Pancreas (tissue), 10 donors: ENCODE results near the gene MAGI1. TPM values are rescaled to one million over a fixed set of nuclear protein-coding genes. Genes with fewer than 3 reads are reported as not detected.

ENCODE experiments used
- ATAC-seq, 4 donors: fragments of 200-7000 bp; cut with Tn5 transposase; one replicate each; pipeline versions ENCODE4 v1.8.0 to v1.9.1; 2020; ENCODE audit warnings: mild to moderate bottlenecking in 4 of 4, moderate library complexity in 4 of 4
- DNase-seq, 6 donors: peaks; one replicate each; pipeline ENCODE4 v3.0.0-alpha.2; 2020
- FAIRE-seq: peaks from 2 replicates; lab custom pipeline; 2012; peaks lifted over from hg19 to GRCh38; lab: Jason Lieb, UNC
- H3K27ac ChIP-seq, 4 donors: fragments of 200-600 bp; sonication (generic); 1 replicate in 3 of 4; 2 replicates in 1 of 4; pipeline versions ENCODE4 v1.5.0 to v1.8.0; 2020
- H3K27me3 ChIP-seq, 4 donors: fragments of 200-600 bp; one replicate each; pipeline ENCODE4 v1.8.0; 2021
- H3K36me3 ChIP-seq, 3 donors: fragments of 200-600 bp; sonication (generic) in 1 of 3; one replicate each; pipeline versions ENCODE4 v1.5.0 to v1.8.0; 2020 to 2021
- H3K4me1 ChIP-seq, 3 donors: fragments of 200-600 bp; one replicate each; pipeline ENCODE4 v1.8.0; 2021
- H3K4me3 ChIP-seq, 4 donors: fragments of 200-600 bp; sonication (generic) in 2 of 4; one replicate each; pipeline versions ENCODE4 v1.5.0 to v1.8.0; 2020 to 2021
- H3K9me3 ChIP-seq, 4 donors: fragments of 200-600 bp; one replicate each; pipeline ENCODE4 v1.8.0; 2021
- WGBS, 2 donors: extraction: QIAGEN DNeasy Blood & Tissue Kit; methylation state at CpG; one replicate each; pipeline ENCODE4 v1.1.7; 2013; 5-methylcytosine and 5-hydroxymethylcytosine counted together
- intact Hi-C, 3 donors: fragments of 100-400 bp; cut with DNase I; formaldehyde crosslinking; loops; one replicate each; pipeline versions ENCODE4 v1.11.1 to v1.14.2; 2022
- polyA plus RNA-seq, 2 donors: library from polyadenylated mRNA; stranded (reverse); fragments of 200-250 nt; gene quantifications; one replicate each; pipeline ENCODE4 v1.2.3, GENCODE V29; 2013
- total RNA-seq, 6 donors: library from RNA; stranded (reverse); fragmentation: NEBNext Ultra II Directional in 4 of 6; extraction: Animal tissue kit (Norgen Biotek cat#: 25700) in 4 of 6; gene quantifications; one replicate each; pipeline versions ENCODE4 v1.2.1 to v1.2.4, GENCODE V29; 2021 to 2023
- TF ChIP-seq, protein P1 (sequence below), 4 donors: fragments of 200-600 bp; sonication (generic) in 3 of 4; IDR thresholded peaks; one replicate each; pipeline versions ENCODE4 v1.5.0 to v1.8.0; 2021; ENCODE audit warnings: antibody characterized with exemption in 4 of 4
- donor health status: healthy with polysubstance abuse.
- donor health status: DM: no; HTN: no; CAD: no; lungs with moderate emphysema.
- donor health status: DM: no; HTN: no; CAD: no.
- donor health status: control.
- donor health status: control.
- donor health status: Bipolar disorder and iron deficiency.
- donor health status: DM: yes; HTN: yes; CAD: no.
- donor health status: DM: no; HTN: no; CAD: no.
- donor health status: DM: no; HTN: no; CAD: no.
- donor health status: DM: yes; HTN: yes; CAD: no.

MAGI1 gene
- total and polyA plus RNA-seq, 8 donors, result 19.7 to 45.1 (median 28.0) TPM

DNA sequence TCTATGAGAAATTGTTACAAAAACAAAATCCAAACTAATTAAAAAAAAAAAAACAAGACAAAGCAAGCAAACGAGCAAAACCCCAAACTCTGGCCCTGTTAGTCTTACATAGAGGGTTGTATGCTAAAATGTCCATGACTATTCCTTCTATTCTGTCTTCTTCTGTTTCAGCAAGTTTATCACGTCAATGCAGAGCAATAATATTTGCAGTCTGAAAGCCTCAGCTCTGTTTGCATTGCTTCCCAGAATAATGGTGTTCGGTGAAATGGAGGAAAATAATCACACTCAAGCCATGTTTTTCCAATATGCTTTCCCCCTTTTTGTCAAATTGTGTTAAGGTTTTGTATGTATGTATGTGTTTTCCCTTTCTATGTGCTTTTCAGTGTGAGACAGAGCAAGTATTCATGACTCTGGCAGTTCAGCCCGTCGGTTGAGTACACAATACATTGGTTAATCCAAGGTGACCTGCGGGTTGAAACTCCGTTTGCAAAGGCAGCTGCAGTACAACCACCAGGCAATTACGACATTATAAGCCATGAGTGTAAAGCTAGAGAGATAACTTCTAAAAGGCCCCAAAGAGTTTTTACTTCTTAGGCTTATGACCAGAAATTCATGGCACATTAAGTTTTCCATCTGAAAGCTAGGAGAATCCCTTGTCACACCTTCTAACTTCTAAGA is 34.9 kb upstream of the MAGI1 start:
- H3K4me1 ChIP-seq, result no peaks in the 10 kb centered on the region
- FAIRE-seq (no peak), ATAC-seq (no peak), DNase-seq (no peak)
- H3K9me3 ChIP-seq, result no peaks in the 10 kb centered on the region
- no peaks in the 10 kb centered on the region for H3K36me3 ChIP-seq
- intact Hi-C loops, result no loop called here
- TF ChIP-seq, protein P1, sequence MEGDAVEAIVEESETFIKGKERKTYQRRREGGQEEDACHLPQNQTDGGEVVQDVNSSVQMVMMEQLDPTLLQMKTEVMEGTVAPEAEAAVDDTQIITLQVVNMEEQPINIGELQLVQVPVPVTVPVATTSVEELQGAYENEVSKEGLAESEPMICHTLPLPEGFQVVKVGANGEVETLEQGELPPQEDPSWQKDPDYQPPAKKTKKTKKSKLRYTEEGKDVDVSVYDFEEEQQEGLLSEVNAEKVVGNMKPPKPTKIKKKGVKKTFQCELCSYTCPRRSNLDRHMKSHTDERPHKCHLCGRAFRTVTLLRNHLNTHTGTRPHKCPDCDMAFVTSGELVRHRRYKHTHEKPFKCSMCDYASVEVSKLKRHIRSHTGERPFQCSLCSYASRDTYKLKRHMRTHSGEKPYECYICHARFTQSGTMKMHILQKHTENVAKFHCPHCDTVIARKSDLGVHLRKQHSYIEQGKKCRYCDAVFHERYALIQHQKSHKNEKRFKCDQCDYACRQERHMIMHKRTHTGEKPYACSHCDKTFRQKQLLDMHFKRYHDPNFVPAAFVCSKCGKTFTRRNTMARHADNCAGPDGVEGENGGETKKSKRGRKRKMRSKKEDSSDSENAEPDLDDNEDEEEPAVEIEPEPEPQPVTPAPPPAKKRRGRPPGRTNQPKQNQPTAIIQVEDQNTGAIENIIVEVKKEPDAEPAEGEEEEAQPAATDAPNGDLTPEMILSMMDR (IDR thresholded peaks at IDR 0.05), result peak in 1 of 4 donors; percentile 0
- WGBS, 2 donors, result 73 to 74% methylated on average over 8 of the region's 8 CpGs
- H3K4me3 ChIP-seq, result no peak overlapping the region
- no peak overlapping the region for H3K27ac ChIP-seq
- no peaks in the 10 kb centered on the region for H3K27me3 ChIP-seq

GRCh38 chr3:66068255-66068654 is 29.5 kb upstream of the MAGI1 start:
- intact Hi-C loops, result no loop called here
- Histone ChIP-seq H3K4me1 (no peaks in the 10 kb centered on the region), H3K36me3 (no peaks in the 10 kb centered on the region), H3K9me3 (no peaks in the 10 kb centered on the region), H3K4me3 (no peak overlapping the region), H3K27me3 (no peaks in the 10 kb centered on the region), H3K27ac (no peak overlapping the region)
- TF ChIP-seq, protein P1 (IDR thresholded peaks at IDR 0.05), result no peak
- WGBS, 2 donors, result 79 to 88% methylated on average over 4 of the region's 4 CpGs
- ATAC-seq (no peak), FAIRE-seq (no peak), DNase-seq (no peak)

GRCh38 chr3:66066963-66067617 is 28.4 kb upstream of the MAGI1 start:
- DNase-seq (no peak), FAIRE-seq (no peak), ATAC-seq (no peak)
- H3K27ac ChIP-seq, result no peak overlapping the region
- H3K4me1 ChIP-seq, result no peaks in the 10 kb centered on the region
- no peaks in the 10 kb centered on the region for H3K9me3 ChIP-seq
- 70 to 74% methylated on average over 4 of the region's 4 CpGs for WGBS, 2 donors
- no peaks in the 10 kb centered on the region for H3K27me3 ChIP-seq
- H3K4me3 ChIP-seq, result no peak overlapping the region
- H3K36me3 ChIP-seq, result no peaks in the 10 kb centered on the region
- TF ChIP-seq, protein P1 (IDR thresholded peaks at IDR 0.05), result no peak
- intact Hi-C loops, result no loop called here

DNA sequence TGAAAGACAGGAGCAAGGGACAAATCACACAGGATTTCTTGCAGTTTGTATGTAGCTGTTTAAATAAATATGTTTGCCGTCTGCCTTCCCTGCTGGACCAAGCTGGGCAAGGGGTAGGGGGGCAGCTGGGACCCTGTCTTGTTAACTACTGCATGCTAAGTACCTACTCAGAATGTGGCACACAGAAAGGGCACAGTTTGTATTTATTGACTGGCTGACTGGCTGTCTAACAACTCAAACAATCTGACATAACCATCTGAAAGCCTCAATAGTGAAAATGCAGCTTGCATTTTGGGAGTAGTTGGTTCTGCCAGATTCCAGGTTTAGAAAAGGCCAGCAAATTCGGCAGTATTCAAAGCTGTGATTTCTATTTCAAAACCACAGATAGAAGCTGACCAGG is 16.6 kb upstream of the MAGI1 start:
- Histone ChIP-seq H3K27me3 (no peaks in the 10 kb centered on the region), H3K36me3 (no peaks in the 10 kb centered on the region), H3K4me1 (peaks cover 0 to 7% (median 5%) of the 10 kb centered on the region in 3 donors), H3K4me3 (no peak overlapping the region), H3K27ac (no peak overlapping the region), H3K9me3 (no peaks in the 10 kb centered on the region)
- ATAC-seq (no peak), DNase-seq (no peak), FAIRE-seq (no peak)
- whole genome bisulfite sequencing, 2 donors, result 63 to 65% methylated on average over 2 of the region's 2 CpGs
- TF ChIP-seq, protein P1 (IDR thresholded peaks at IDR 0.05), result no peak
- intact Hi-C loops, result no loop called here
